ENCODE measurements around the gene NT5C1B.
A peak's percentile ranks its signal among the peaks of the same experiment; 100 is the strongest.

The NT5C1B gene

GRCh38 chr2:18550433-18550832 is 38.9 kb downstream of the NT5C1B start:
- DNase-seq (ENCODE audit: low read depth): no peak

GRCh38 chr2:18549083-18549482 is 40.3 kb downstream of the NT5C1B start:
- DNase-seq (ENCODE audit: low read depth): no peak

- DNase-seq (ENCODE audit: low read depth): no peak
Measured at GRCh38 chr2:18548621-18549020, 40.7 kb downstream of the NT5C1B start.

GRCh38 chr2:18546567-18546966 is 42.8 kb downstream of the NT5C1B start:
- no peak for DNase-seq (ENCODE audit: low read depth)

GRCh38 chr2:18545384-18545783 is 44.0 kb downstream of the NT5C1B start:
- no peak for DNase-seq (ENCODE audit: low read depth)

GRCh38 chr2:18544171-18544570 is 45.2 kb downstream of the NT5C1B start:
- no peak for DNase-seq (ENCODE audit: low read depth)

- no peak for DNase-seq (ENCODE audit: low read depth)
Measured at GRCh38 chr2:18540872-18541271, 48.5 kb downstream of the NT5C1B start.

GRCh38 chr2:18536697-18537096 is 52.7 kb downstream of the NT5C1B start:
- no peak for DNase-seq (ENCODE audit: low read depth)

GRCh38 chr2:18536100-18536499 is 53.3 kb downstream of the NT5C1B start:
- DNase-seq (ENCODE audit: low read depth): no peak

GRCh38 chr2:18531194-18531593 is 58.2 kb downstream of the NT5C1B start:
- DNase-seq (ENCODE audit: low read depth): no peak

- no peak for DNase-seq (ENCODE audit: low read depth)
Measured at GRCh38 chr2:18527822-18528221, 61.5 kb downstream of the NT5C1B start.

- no peak for DNase-seq (ENCODE audit: low read depth)
Measured at GRCh38 chr2:18527326-18527725, 62.0 kb downstream of the NT5C1B start.

GRCh38 chr2:18526429-18526828 is 62.9 kb downstream of the NT5C1B start:
- no peak for DNase-seq (ENCODE audit: low read depth)

- DNase-seq (ENCODE audit: low read depth): no peak
Measured at GRCh38 chr2:18525852-18526251, 63.5 kb downstream of the NT5C1B start.

GRCh38 chr2:18525236-18525635 is 64.1 kb downstream of the NT5C1B start:
- DNase-seq (ENCODE audit: low read depth): no peak

GRCh38 chr2:18522484-18523146 is 66.8 kb downstream of the NT5C1B start:
- no peak for DNase-seq (ENCODE audit: low read depth)

GRCh38 chr2:18520451-18521425 is 68.6 kb downstream of the NT5C1B start:
- peak; percentile 60 for DNase-seq (ENCODE audit: low read depth)

- no peak for DNase-seq (ENCODE audit: low read depth)
Measured at GRCh38 chr2:18519914-18520450, 69.4 kb downstream of the NT5C1B start.

GRCh38 chr2:18518116-18519111 is 71.0 kb downstream of the NT5C1B start:
- no peak for DNase-seq (ENCODE audit: low read depth)

- no peak for DNase-seq (ENCODE audit: low read depth)
Measured at GRCh38 chr2:18517386-18517785, 72.0 kb downstream of the NT5C1B start.

- no peak for DNase-seq (ENCODE audit: low read depth)
Measured at GRCh38 chr2:18516112-18516511, 73.3 kb downstream of the NT5C1B start.
